ENCODE measurements around the gene PSMG1. TPM values are rescaled to one million over a fixed set of nuclear protein-coding genes. Genes with fewer than 3 reads are reported as not detected.

Gene PSMG1
- total RNA-seq, 2 experiments from 2014 or later, result 59.6 to 66.2 TPM

GRCh38 chr21:39184050-39184980 lies 1.1 kb upstream of the PSMG1 start:
- peaks cover 28% of the 10 kb centered on the region for H3K36me3 Mint-ChIP-seq (ENCODE audit: low read depth)
- peak overlapping the region; percentile 97 for H3K4me3 Mint-ChIP-seq
- peak overlapping the region; percentile 92 for H3K27ac Mint-ChIP-seq
- DNase-seq, result no peak
- ChIA-PET POLR2A (interaction anchor here (0.7 to 4.2 kb wide), 19 partner anchors 8 to 379 kb away, joined by 3 to 60 read pairs (median 6); partner anchors contain the start of genes BRWD1, ETS2 and HMGN1), CTCF (interaction anchor here (1.0 to 2.7 kb wide), 10 partner anchors 11 to 416 kb away, joined by 3 to 12 read pairs (median 4); partner anchors contain the start of genes BRWD1, HMGN1 and LCA5L)
- H3K4me1 Mint-ChIP-seq, result peaks cover 40% of the 10 kb centered on the region
- no peaks in the 10 kb centered on the region for H3K27me3 Mint-ChIP-seq
- no peaks in the 10 kb centered on the region for H3K9me3 Mint-ChIP-seq

- Mint-ChIP-seq H3K4me1 (peaks cover 41% of the 10 kb centered on the region), H3K36me3 (ENCODE audit: low read depth) (peaks cover 37% of the 10 kb centered on the region), H3K27ac (peak overlapping the region; percentile 92), H3K9me3 (no peaks in the 10 kb centered on the region), H3K4me3 (peak overlapping the region; percentile 97), H3K27me3 (no peaks in the 10 kb centered on the region)
- ChIA-PET CTCF (interaction anchor here (0.6 to 2.7 kb wide), 11 partner anchors 9 to 421 kb away, joined by 3 to 12 read pairs (median 4); partner anchors contain the start of genes BRWD1, HMGN1 and LCA5L), POLR2A (interaction anchor here (0.9 to 4.2 kb wide), 20 partner anchors 9 to 1817 kb away, joined by 3 to 60 read pairs (median 6); partner anchors contain the start of genes BRWD1, DYRK1A and HMGN1)
- DNase-seq, result no peak
Measured at GRCh38 chr21:39182484-39183271, 573 bp downstream of the PSMG1 start.

GRCh38 chr21:39182016-39182415 lies 1.2 kb downstream of the PSMG1 start:
- no peaks in the 10 kb centered on the region for H3K27me3 Mint-ChIP-seq
- no peak for DNase-seq
- no peaks in the 10 kb centered on the region for H3K9me3 Mint-ChIP-seq
- ChIA-PET CTCF (no interaction called here), POLR2A (interaction anchor here (1.5 to 2.0 kb wide), 4 partner anchors 132 to 415 kb away, joined by 4 to 7 read pairs (median 5); partner anchors contain the start of gene BRWD1)
- H3K27ac Mint-ChIP-seq, result peak overlapping the region; percentile 92
- H3K36me3 Mint-ChIP-seq (ENCODE audit: low read depth), result peaks cover 37% of the 10 kb centered on the region
- H3K4me3 Mint-ChIP-seq, result peak overlapping the region; percentile 97
- peaks cover 41% of the 10 kb centered on the region for H3K4me1 Mint-ChIP-seq

GRCh38 chr21:39181205-39181818 lies 1.9 kb downstream of the PSMG1 start:
- Mint-ChIP-seq H3K9me3 (no peaks in the 10 kb centered on the region), H3K36me3 (ENCODE audit: low read depth) (peaks cover 39% of the 10 kb centered on the region), H3K4me1 (peaks cover 41% of the 10 kb centered on the region), H3K27me3 (no peaks in the 10 kb centered on the region), H3K4me3 (peak overlapping the region; percentile 97), H3K27ac (peak overlapping the region; percentile 27)
- ChIA-PET CTCF (interaction anchor here (1.0 kb wide), 1 partner anchor 9 kb away, joined by 3 read pairs; no protein-coding TSS in a partner anchor), POLR2A (interaction anchor here (0.7 to 2.0 kb wide), 3 partner anchors 132 to 206 kb away, joined by 3 to 5 read pairs (median 4); partner anchors contain the start of gene BRWD1)
- DNase-seq, result no peak

- POLR2A ChIA-PET, result interaction anchor here (0.7 to 2.0 kb wide), 4 partner anchors 133 to 207 kb away, joined by 3 to 5 read pairs (median 4); partner anchors contain the start of genes BRWD1 and HMGN1
- Mint-ChIP-seq H3K27me3 (no peaks in the 10 kb centered on the region), H3K36me3 (ENCODE audit: low read depth) (peaks cover 46% of the 10 kb centered on the region), H3K9me3 (no peaks in the 10 kb centered on the region), H3K4me1 (peaks cover 44% of the 10 kb centered on the region), H3K27ac (peak overlapping the region; percentile 47), H3K4me3 (peak overlapping the region; percentile 7)
- CTCF ChIA-PET, result interaction anchor here (0.6 to 1.0 kb wide), 3 partner anchors 10 to 398 kb away, joined by 3 to 4 read pairs (median 3); no protein-coding TSS in a partner anchor
- no peak for DNase-seq
Measured at GRCh38 chr21:39180429-39181019, 2.7 kb downstream of the PSMG1 start.

- no peaks in the 10 kb centered on the region for H3K27me3 Mint-ChIP-seq
- CTCF ChIA-PET, result no interaction called here
- POLR2A ChIA-PET, result no interaction called here
- DNase-seq, result no peak
- no peak overlapping the region for H3K4me3 Mint-ChIP-seq
- H3K9me3 Mint-ChIP-seq, result no peaks in the 10 kb centered on the region
- peaks cover 32% of the 10 kb centered on the region for H3K4me1 Mint-ChIP-seq
- H3K36me3 Mint-ChIP-seq (ENCODE audit: low read depth), result peaks cover 61% of the 10 kb centered on the region
- no peak overlapping the region for H3K27ac Mint-ChIP-seq
Measured at GRCh38 chr21:39178421-39178820, 4.8 kb downstream of the PSMG1 start.

GRCh38 chr21:39176271-39176709 lies 7.0 kb downstream of the PSMG1 start:
- CTCF ChIA-PET, result interaction anchor here (0.8 to 1.4 kb wide), 7 partner anchors 11 to 441 kb away, joined by 3 to 6 read pairs (median 3); no protein-coding TSS in a partner anchor
- no peak overlapping the region for H3K4me3 Mint-ChIP-seq
- peaks cover 20% of the 10 kb centered on the region for H3K4me1 Mint-ChIP-seq
- no peaks in the 10 kb centered on the region for H3K27me3 Mint-ChIP-seq
- no peak for DNase-seq
- no peaks in the 10 kb centered on the region for H3K9me3 Mint-ChIP-seq
- POLR2A ChIA-PET, result interaction anchor here (1.1 kb wide), 1 partner anchor 172 kb away, joined by 3 read pairs; no protein-coding TSS in a partner anchor
- H3K27ac Mint-ChIP-seq, result peak overlapping the region; percentile 17
- H3K36me3 Mint-ChIP-seq (ENCODE audit: low read depth), result peaks cover 67% of the 10 kb centered on the region

GRCh38 chr21:39175665-39176064 lies 7.6 kb downstream of the PSMG1 start:
- CTCF ChIA-PET, result no interaction called here
- Mint-ChIP-seq H3K27ac (peak overlapping the region; percentile 17), H3K36me3 (ENCODE audit: low read depth) (peaks cover 70% of the 10 kb centered on the region), H3K4me1 (peaks cover 16% of the 10 kb centered on the region), H3K27me3 (no peaks in the 10 kb centered on the region), H3K9me3 (no peaks in the 10 kb centered on the region), H3K4me3 (no peak overlapping the region)
- no peak for DNase-seq
- POLR2A ChIA-PET, result no interaction called here

- POLR2A ChIA-PET, result no interaction called here
- Mint-ChIP-seq H3K4me1 (peaks cover 11% of the 10 kb centered on the region), H3K9me3 (no peaks in the 10 kb centered on the region), H3K36me3 (ENCODE audit: low read depth) (peaks cover 70% of the 10 kb centered on the region), H3K4me3 (no peak overlapping the region), H3K27ac (no peak overlapping the region), H3K27me3 (no peaks in the 10 kb centered on the region)
- no peak for DNase-seq
- CTCF ChIA-PET, result interaction anchor here (0.9 kb wide), 1 partner anchor 154 kb away, joined by 4 read pairs; no protein-coding TSS in a partner anchor
Measured at GRCh38 chr21:39175154-39175553, 8.1 kb downstream of the PSMG1 start.

- no peak overlapping the region for H3K4me3 Mint-ChIP-seq
- peaks cover 66% of the 10 kb centered on the region for H3K36me3 Mint-ChIP-seq (ENCODE audit: low read depth)
- no peak overlapping the region for H3K27ac Mint-ChIP-seq
Measured at GRCh38 chr21:39173716-39174680, 9.3 kb downstream of the PSMG1 start.

GRCh38 chr21:39169906-39170305 lies 13.3 kb downstream of the PSMG1 start:
- H3K27ac Mint-ChIP-seq, result no peak overlapping the region
- H3K4me3 Mint-ChIP-seq, result no peak overlapping the region
- H3K9me3 Mint-ChIP-seq, result peaks cover 5% of the 10 kb centered on the region
- DNase-seq, result no peak
- H3K36me3 Mint-ChIP-seq (ENCODE audit: low read depth), result peaks cover 40% of the 10 kb centered on the region
- POLR2A ChIA-PET, result no interaction called here
- H3K27me3 Mint-ChIP-seq, result no peaks in the 10 kb centered on the region
- CTCF ChIA-PET, result no interaction called here
- no peaks in the 10 kb centered on the region for H3K4me1 Mint-ChIP-seq

More at GRCh38 chr21:39173716-39174680, 9.3 kb downstream of the PSMG1 start:
- no peak for DNase-seq
- Mint-ChIP-seq H3K4me1 (peaks cover 6% of the 10 kb centered on the region), H3K27me3 (no peaks in the 10 kb centered on the region), H3K9me3 (no peaks in the 10 kb centered on the region)
- POLR2A ChIA-PET, result interaction anchor here (1.7 kb wide), 1 partner anchor 10 kb away, joined by 7 read pairs; the partner anchor contains the start of gene PSMG1
- CTCF ChIA-PET, result interaction anchor here (0.6 to 1.8 kb wide), 3 partner anchors 9 to 155 kb away, joined by 3 to 7 read pairs (median 4); partner anchors contain the start of gene PSMG1

Measured in activated CD4-positive, alpha-beta memory T cell treated with anti-CD3 and anti-CD28 coated beads, Interleukin-2, amount 10 ng/mL, durations not matched to agents 7 days and 5 days (primary cell).